ENCODE measurements around the gene TWF2. TPM values are rescaled to one million over a fixed set of nuclear protein-coding genes. Genes with fewer than 3 reads are reported as not detected.
A peak's percentile ranks its signal among the peaks of the same experiment; 100 is the strongest.

The TWF2 gene
- total RNA-seq, 1 donor from 2014 or later, result 91.1 TPM

- intact Hi-C loops (cut with micrococcal nuclease), result no loop called here
Observed at GRCh38 chr3:52215351-52215750, 23.6 kb downstream of the TWF2 start.

GRCh38 chr3:52213901-52214300, 25.1 kb downstream of the TWF2 start:
- H3K9me3 Mint-ChIP-seq, result no peaks in the 10 kb centered on the region
- no peaks in the 10 kb centered on the region for H3K27me3 Mint-ChIP-seq (ENCODE audit: low read depth)
- intact Hi-C loops (cut with micrococcal nuclease), result no loop called here
- no peak overlapping the region for H3K27ac Mint-ChIP-seq
- DNase-seq (ENCODE audit: low spot score), result no peak
- no peak overlapping the region for H3K4me3 Mint-ChIP-seq (ENCODE audit: low read depth)
- H3K4me1 Mint-ChIP-seq (ENCODE audit: low read depth), result peaks cover 30% of the 10 kb centered on the region
- H3K36me3 Mint-ChIP-seq (ENCODE audit: low read depth), result peaks cover 73% of the 10 kb centered on the region

More at GRCh38 chr3:52215351-52215750, 23.6 kb downstream of the TWF2 start:
- Mint-ChIP-seq H3K27ac (peak overlapping the region; percentile 4), H3K9me3 (no peaks in the 10 kb centered on the region), H3K27me3 (ENCODE audit: low read depth) (no peaks in the 10 kb centered on the region), H3K4me1 (ENCODE audit: low read depth) (peaks cover 36% of the 10 kb centered on the region), H3K36me3 (ENCODE audit: low read depth) (peaks cover 58% of the 10 kb centered on the region), H3K4me3 (ENCODE audit: low read depth) (no peak overlapping the region)
- DNase-seq (ENCODE audit: low spot score), result no peak

GRCh38 chr3:52213005-52213404, 26.0 kb downstream of the TWF2 start:
- Mint-ChIP-seq H3K4me1 (ENCODE audit: low read depth) (peaks cover 22% of the 10 kb centered on the region), H3K27ac (no peak overlapping the region), H3K27me3 (ENCODE audit: low read depth) (no peaks in the 10 kb centered on the region), H3K36me3 (ENCODE audit: low read depth) (peaks cover 82% of the 10 kb centered on the region), H3K4me3 (ENCODE audit: low read depth) (no peak overlapping the region), H3K9me3 (no peaks in the 10 kb centered on the region)
- intact Hi-C loops (cut with micrococcal nuclease), result no loop called here
- DNase-seq (ENCODE audit: low spot score), result no peak

- Mint-ChIP-seq H3K4me3 (ENCODE audit: low read depth) (no peak overlapping the region), H3K4me1 (ENCODE audit: low read depth) (peaks cover 6% of the 10 kb centered on the region), H3K27ac (no peak overlapping the region), H3K9me3 (no peaks in the 10 kb centered on the region), H3K36me3 (ENCODE audit: low read depth) (peaks cover 89% of the 10 kb centered on the region), H3K27me3 (ENCODE audit: low read depth) (no peaks in the 10 kb centered on the region)
- intact Hi-C loops (cut with micrococcal nuclease), result no loop called here
- DNase-seq (ENCODE audit: low spot score), result no peak
Observed at GRCh38 chr3:52211268-52211891, 27.6 kb downstream of the TWF2 start.

- no peaks in the 10 kb centered on the region for H3K9me3 Mint-ChIP-seq
- H3K27me3 Mint-ChIP-seq (ENCODE audit: low read depth), result no peaks in the 10 kb centered on the region
- H3K36me3 Mint-ChIP-seq (ENCODE audit: low read depth), result peaks cover 94% of the 10 kb centered on the region
- H3K4me1 Mint-ChIP-seq (ENCODE audit: low read depth), result peaks cover 6% of the 10 kb centered on the region
- DNase-seq (ENCODE audit: low spot score), result no peak
- intact Hi-C loops (cut with micrococcal nuclease), result no loop called here
- H3K4me3 Mint-ChIP-seq (ENCODE audit: low read depth), result no peak overlapping the region
- H3K27ac Mint-ChIP-seq, result no peak overlapping the region
Observed at GRCh38 chr3:52210550-52211046, 28.4 kb downstream of the TWF2 start.

GRCh38 chr3:52210037-52210436, 28.9 kb downstream of the TWF2 start:
- Mint-ChIP-seq H3K4me1 (ENCODE audit: low read depth) (peaks cover 6% of the 10 kb centered on the region), H3K36me3 (ENCODE audit: low read depth) (peaks cover 94% of the 10 kb centered on the region), H3K9me3 (no peaks in the 10 kb centered on the region), H3K27ac (no peak overlapping the region), H3K27me3 (ENCODE audit: low read depth) (no peaks in the 10 kb centered on the region), H3K4me3 (ENCODE audit: low read depth) (no peak overlapping the region)
- intact Hi-C loops (cut with micrococcal nuclease), result no loop called here
- DNase-seq (ENCODE audit: low spot score), result no peak

GRCh38 chr3:52208556-52208955, 30.4 kb downstream of the TWF2 start:
- H3K4me1 Mint-ChIP-seq (ENCODE audit: low read depth), result peaks cover 17% of the 10 kb centered on the region
- H3K9me3 Mint-ChIP-seq, result no peaks in the 10 kb centered on the region
- H3K4me3 Mint-ChIP-seq (ENCODE audit: low read depth), result no peak overlapping the region
- no peak overlapping the region for H3K27ac Mint-ChIP-seq
- H3K36me3 Mint-ChIP-seq (ENCODE audit: low read depth), result peaks cover 93% of the 10 kb centered on the region
- intact Hi-C loops (cut with micrococcal nuclease), result no loop called here
- no peaks in the 10 kb centered on the region for H3K27me3 Mint-ChIP-seq (ENCODE audit: low read depth)
- no peak for DNase-seq (ENCODE audit: low spot score)

- DNase-seq (ENCODE audit: low spot score), result no peak
- Mint-ChIP-seq H3K4me1 (ENCODE audit: low read depth) (peaks cover 34% of the 10 kb centered on the region), H3K36me3 (ENCODE audit: low read depth) (peaks cover 95% of the 10 kb centered on the region), H3K27me3 (ENCODE audit: low read depth) (no peaks in the 10 kb centered on the region), H3K4me3 (ENCODE audit: low read depth) (no peak overlapping the region), H3K27ac (no peak overlapping the region), H3K9me3 (no peaks in the 10 kb centered on the region)
- intact Hi-C loops (cut with micrococcal nuclease), result no loop called here
Observed at GRCh38 chr3:52205727-52206372, 33.1 kb downstream of the TWF2 start.

GRCh38 chr3:52204337-52205073, 34.5 kb downstream of the TWF2 start:
- Mint-ChIP-seq H3K27me3 (ENCODE audit: low read depth) (no peaks in the 10 kb centered on the region), H3K36me3 (ENCODE audit: low read depth) (peaks cover 94% of the 10 kb centered on the region), H3K4me1 (ENCODE audit: low read depth) (peaks cover 38% of the 10 kb centered on the region), H3K4me3 (ENCODE audit: low read depth) (no peak overlapping the region), H3K27ac (peak overlapping the region; percentile 49), H3K9me3 (no peaks in the 10 kb centered on the region)
- intact Hi-C loops (cut with micrococcal nuclease), result no loop called here
- no peak for DNase-seq (ENCODE audit: low spot score)

GRCh38 chr3:52203701-52204100, 35.3 kb downstream of the TWF2 start:
- H3K9me3 Mint-ChIP-seq, result no peaks in the 10 kb centered on the region
- no peak for DNase-seq (ENCODE audit: low spot score)
- intact Hi-C loops (cut with micrococcal nuclease), result loop anchor here (2.0 kb wide), 1 partner anchor 17 kb away; no protein-coding TSS in a partner anchor
- peak overlapping the region; percentile 33 for H3K27ac Mint-ChIP-seq
- H3K4me1 Mint-ChIP-seq (ENCODE audit: low read depth), result peaks cover 46% of the 10 kb centered on the region
- H3K27me3 Mint-ChIP-seq (ENCODE audit: low read depth), result no peaks in the 10 kb centered on the region
- peaks cover 94% of the 10 kb centered on the region for H3K36me3 Mint-ChIP-seq (ENCODE audit: low read depth)
- no peak overlapping the region for H3K4me3 Mint-ChIP-seq (ENCODE audit: low read depth)

- H3K4me3 Mint-ChIP-seq (ENCODE audit: low read depth), result no peak overlapping the region
- DNase-seq (ENCODE audit: low spot score), result no peak
Observed at GRCh38 chr3:52202384-52203077, 36.4 kb downstream of the TWF2 start.

GRCh38 chr3:52200981-52201679, 37.8 kb downstream of the TWF2 start:
- Mint-ChIP-seq H3K9me3 (no peaks in the 10 kb centered on the region), H3K4me3 (ENCODE audit: low read depth) (no peak overlapping the region), H3K36me3 (ENCODE audit: low read depth) (peaks cover 74% of the 10 kb centered on the region), H3K4me1 (ENCODE audit: low read depth) (peaks cover 63% of the 10 kb centered on the region), H3K27ac (peak overlapping the region; percentile 55), H3K27me3 (ENCODE audit: low read depth) (no peaks in the 10 kb centered on the region)
- intact Hi-C loops (cut with micrococcal nuclease), result no loop called here
- no peak for DNase-seq (ENCODE audit: low spot score)

More at GRCh38 chr3:52202384-52203077, 36.4 kb downstream of the TWF2 start:
- H3K36me3 Mint-ChIP-seq (ENCODE audit: low read depth), result peaks cover 87% of the 10 kb centered on the region
- peak overlapping the region; percentile 53 for H3K27ac Mint-ChIP-seq
- intact Hi-C loops (cut with micrococcal nuclease), result loop anchor here (2.0 kb wide), 1 partner anchor 18 kb away; no protein-coding TSS in a partner anchor
- H3K9me3 Mint-ChIP-seq, result no peaks in the 10 kb centered on the region
- H3K4me1 Mint-ChIP-seq (ENCODE audit: low read depth), result peaks cover 50% of the 10 kb centered on the region
- H3K27me3 Mint-ChIP-seq (ENCODE audit: low read depth), result no peaks in the 10 kb centered on the region
